AG04450 (cell line): ENCODE results near the gene HRCT1. TPM values are rescaled to one million over a fixed set of nuclear protein-coding genes. Genes with fewer than 3 reads are reported as not detected.

Experiments
- CTCF ChIA-PET: fragments of 300-600, 350-600 bp; formaldehyde crosslinking; extraction: SDS; loops from one replicate; lab custom pipeline; 2022; ENCODE audit warnings: antibody characterized with exemption, inconsistent platforms; lab: Charles Lee
- POLR2A ChIA-PET: fragments of 350-600 bp; formaldehyde crosslinking; extraction: SDS; loops from one replicate; lab custom pipeline; 2021; ENCODE audit warnings: antibody characterized with exemption, inconsistent platforms; lab: Yijun Ruan, JAX
- DNase-seq: peaks from one replicate; pipeline ENCODE4 v3.0.0-alpha.2; 2011; ENCODE audit warnings: low read depth, low spot score
- H3K27ac ChIP-seq: one replicate; pipeline ENCODE4 v1.5.1; 2012; ENCODE audit warnings: low read depth, low read length, control low read depth
- H3K27me3 ChIP-seq: one replicate; pipeline ENCODE4 v1.6.0; 2012; ENCODE audit warnings: low read length; ENCODE audit not compliant: control insufficient read depth, insufficient read depth
- H3K4me3 ChIP-seq: 2 replicates; pipeline ENCODE4 v1.5.1; 2011; ENCODE audit warnings: mild to moderate bottlenecking, low read depth, low read length, control low read depth
- H3K9me3 ChIP-seq: 2 replicates; pipeline ENCODE4 v1.5.1; 2012; ENCODE audit warnings: low read length; ENCODE audit not compliant: control insufficient read depth, insufficient read depth
- polyA plus RNA-seq: library from polyadenylated mRNA; depleted of rRNA; stranded (reverse); fragments of >200 nt; gene quantifications from 2 replicates; pipeline ENCODE4 v1.2.3, GENCODE V29; 2011
- TF ChIP-seq, protein P1 (sequence below): IDR thresholded peaks from 2 replicates; pipeline ENCODE4 v1.5.1; 2011; ENCODE audit warnings: low read depth, low read length, control low read depth, inconsistent platforms

HRCT1 gene
- polyA plus RNA-seq, 1 experiment: 2.7 TPM

DNA sequence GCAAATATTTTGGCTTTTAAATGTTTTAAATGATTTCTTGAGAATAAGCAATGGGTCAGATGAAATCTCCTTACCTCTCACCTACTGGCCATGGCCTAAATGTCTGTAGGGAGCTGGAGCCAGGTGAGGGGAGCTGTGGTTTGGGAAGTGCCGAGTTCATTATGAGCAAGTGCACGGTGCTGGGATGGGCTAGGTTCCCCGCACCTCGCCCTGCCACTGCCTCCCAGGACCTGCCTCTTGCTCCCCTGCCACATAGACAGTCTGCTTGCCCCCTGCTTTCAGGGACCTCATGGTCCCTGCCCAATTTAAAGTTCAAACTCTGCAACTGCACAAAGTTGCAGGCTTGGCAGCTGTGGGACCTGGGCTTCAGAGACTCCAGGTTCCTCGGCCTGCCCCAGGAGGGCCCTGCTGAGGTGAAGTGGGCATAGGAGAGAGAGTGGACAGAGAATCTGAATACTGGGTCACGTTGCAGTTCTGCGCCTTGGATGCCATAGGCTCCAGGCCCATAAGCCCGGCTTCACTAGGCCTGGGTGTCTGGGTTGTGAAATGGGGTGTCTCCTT, 41.2 kb upstream of the HRCT1 start:
- Histone ChIP-seq H3K4me3 (no peak overlapping the region), H3K27me3 (peaks cover 22% of the 10 kb centered on the region), H3K27ac (no peak overlapping the region), H3K9me3 (no peaks in the 10 kb centered on the region; the same call in 1 of the 2 replicates)
- TF ChIP-seq, protein P1, sequence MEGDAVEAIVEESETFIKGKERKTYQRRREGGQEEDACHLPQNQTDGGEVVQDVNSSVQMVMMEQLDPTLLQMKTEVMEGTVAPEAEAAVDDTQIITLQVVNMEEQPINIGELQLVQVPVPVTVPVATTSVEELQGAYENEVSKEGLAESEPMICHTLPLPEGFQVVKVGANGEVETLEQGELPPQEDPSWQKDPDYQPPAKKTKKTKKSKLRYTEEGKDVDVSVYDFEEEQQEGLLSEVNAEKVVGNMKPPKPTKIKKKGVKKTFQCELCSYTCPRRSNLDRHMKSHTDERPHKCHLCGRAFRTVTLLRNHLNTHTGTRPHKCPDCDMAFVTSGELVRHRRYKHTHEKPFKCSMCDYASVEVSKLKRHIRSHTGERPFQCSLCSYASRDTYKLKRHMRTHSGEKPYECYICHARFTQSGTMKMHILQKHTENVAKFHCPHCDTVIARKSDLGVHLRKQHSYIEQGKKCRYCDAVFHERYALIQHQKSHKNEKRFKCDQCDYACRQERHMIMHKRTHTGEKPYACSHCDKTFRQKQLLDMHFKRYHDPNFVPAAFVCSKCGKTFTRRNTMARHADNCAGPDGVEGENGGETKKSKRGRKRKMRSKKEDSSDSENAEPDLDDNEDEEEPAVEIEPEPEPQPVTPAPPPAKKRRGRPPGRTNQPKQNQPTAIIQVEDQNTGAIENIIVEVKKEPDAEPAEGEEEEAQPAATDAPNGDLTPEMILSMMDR: no peak
- DNase-seq: no peak
- POLR2A ChIA-PET: no interaction called here
- CTCF ChIA-PET: interaction anchor here (1.8 to 1.9 kb wide), 2 partner anchors 17 to 74 kb away, joined by 6 to 7 read pairs; no protein-coding TSS in a partner anchor

DNA sequence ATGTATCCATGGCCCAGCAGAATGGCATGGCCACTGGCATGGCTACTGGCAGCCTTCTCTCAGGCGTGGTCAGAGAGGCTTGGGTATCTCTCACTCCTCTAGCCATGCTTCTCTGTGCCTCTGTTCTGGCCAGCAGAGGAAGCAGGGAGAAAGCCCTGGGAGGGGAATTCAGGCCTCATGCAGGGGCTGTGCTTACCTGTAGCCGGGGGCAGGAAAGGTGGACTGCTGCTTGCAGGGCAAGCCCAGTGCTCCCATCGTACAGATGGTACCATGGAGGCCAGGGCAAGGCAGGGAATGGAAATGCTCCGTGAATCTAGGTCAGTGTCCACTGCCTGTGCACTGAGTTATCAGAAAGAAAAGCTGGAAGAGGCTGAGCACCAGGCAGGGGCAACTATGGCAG, 38.5 kb upstream of the HRCT1 start:
- no peak overlapping the region for H3K4me3 ChIP-seq
- H3K27me3 ChIP-seq: peaks cover 7% of the 10 kb centered on the region
- no peaks in the 10 kb centered on the region; the same call in 1 of the 2 replicates for H3K9me3 ChIP-seq
- ChIA-PET POLR2A (no interaction called here), CTCF (interaction anchor here (2.0 kb wide), 1 partner anchor 15 kb away, joined by 6 read pairs; no protein-coding TSS in a partner anchor)
- TF ChIP-seq, protein P1: no peak
- no peak overlapping the region for H3K27ac ChIP-seq
- DNase-seq: no peak

DNA sequence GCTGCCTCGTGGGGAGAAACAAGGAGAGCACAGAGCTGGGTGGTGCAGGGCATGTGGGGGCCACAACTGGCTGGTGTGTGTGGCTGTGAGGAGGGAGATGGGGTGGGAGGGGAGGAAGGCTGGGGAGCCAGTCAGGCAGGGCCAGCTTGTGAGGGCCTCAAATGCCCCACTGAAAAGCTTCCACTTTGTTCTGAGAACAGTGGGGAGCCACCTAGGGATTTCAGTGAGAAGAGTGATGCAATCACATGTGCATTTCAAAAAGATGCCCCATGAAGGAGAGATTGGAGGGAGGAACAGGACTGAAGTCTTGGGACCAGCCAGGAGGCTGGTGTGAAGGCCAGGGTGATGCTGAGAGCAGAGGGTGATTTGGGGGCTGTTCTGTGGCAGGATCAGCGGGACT, 37.1 kb upstream of the HRCT1 start:
- TF ChIP-seq, protein P1: no peak
- no peak overlapping the region for H3K4me3 ChIP-seq
- ChIA-PET CTCF (interaction anchor here (2.0 kb wide), 1 partner anchor 14 kb away, joined by 6 read pairs; no protein-coding TSS in a partner anchor), POLR2A (interaction anchor here (0.6 kb wide), 1 partner anchor 11 kb away, joined by 3 read pairs; no protein-coding TSS in a partner anchor)
- DNase-seq: no peak
- H3K9me3 ChIP-seq: no peaks in the 10 kb centered on the region; the same call in 1 of the 2 replicates
- peaks cover 7% of the 10 kb centered on the region for H3K27me3 ChIP-seq
- no peak overlapping the region for H3K27ac ChIP-seq

DNA sequence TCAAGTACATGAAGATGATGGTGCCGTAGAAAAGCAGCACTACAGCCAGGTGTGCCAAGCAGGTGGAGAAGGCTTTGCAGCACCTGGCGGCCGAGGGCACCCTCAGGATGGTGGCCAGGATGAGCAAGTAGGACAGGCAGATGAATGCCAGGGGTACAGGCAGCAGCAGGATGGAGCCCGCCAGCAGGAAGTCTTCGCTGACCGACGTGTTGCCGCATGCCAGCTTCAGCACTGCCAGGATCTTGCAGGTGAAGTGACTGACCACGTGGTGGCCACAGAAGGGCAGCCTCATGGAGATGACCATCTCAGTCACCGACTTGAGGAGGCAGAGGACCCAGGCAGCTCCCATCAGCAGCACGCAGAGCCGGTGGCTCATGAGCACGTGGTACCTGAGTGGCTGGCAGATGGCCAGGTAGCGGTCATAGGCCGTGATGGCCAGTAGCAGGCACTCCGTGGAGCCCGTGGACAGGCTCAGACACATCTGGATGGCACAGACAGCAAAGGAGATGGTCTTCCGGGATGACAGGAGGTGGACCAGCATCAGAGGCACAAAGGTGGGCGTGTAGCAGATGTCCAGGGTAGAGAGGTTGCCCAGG, 36.3 kb upstream of the HRCT1 start:
- H3K27me3 ChIP-seq: peaks cover 5% of the 10 kb centered on the region
- CTCF ChIA-PET: interaction anchor here (1.2 kb wide), 1 partner anchor 13 kb away, joined by 3 read pairs; no protein-coding TSS in a partner anchor
- no peak overlapping the region for H3K27ac ChIP-seq
- POLR2A ChIA-PET: no interaction called here
- H3K4me3 ChIP-seq: no peak overlapping the region
- no peak for DNase-seq
- TF ChIP-seq, protein P1: no peak
- no peaks in the 10 kb centered on the region; the same call in 1 of the 2 replicates for H3K9me3 ChIP-seq
